Stimulated activated CD4-positive, alpha-beta T cell treated with anti-CD3 and anti-CD28 coated beads, Interleukin-1b, Interleukin-23, amount 100 ng/mL, for 48 hours (primary cell): ENCODE results near the gene DSCAML1.
A peak's percentile ranks its signal among the peaks of the same experiment; 100 is the strongest.

Source experiments
- DNase-seq: peaks from one replicate; pipeline ENCODE4 v3.0.0-alpha.2; 2020

DSCAML1 gene

GRCh38 chr11:117604336-117604995 is 192.6 kb downstream of the DSCAML1 start:
- DNase-seq: no peak

- no peak for DNase-seq
Observed at GRCh38 chr11:117603932-117604331, 193.1 kb downstream of the DSCAML1 start.

GRCh38 chr11:117601006-117601708 is 195.9 kb downstream of the DSCAML1 start:
- DNase-seq: no peak

- DNase-seq: no peak
Observed at GRCh38 chr11:117600234-117600783, 196.7 kb downstream of the DSCAML1 start.

GRCh38 chr11:117597071-117597470 is 199.9 kb downstream of the DSCAML1 start:
- peak; percentile 22 for DNase-seq

GRCh38 chr11:117595440-117595839 is 201.6 kb downstream of the DSCAML1 start:
- no peak for DNase-seq

- DNase-seq: no peak
Observed at GRCh38 chr11:117594721-117595120, 202.3 kb downstream of the DSCAML1 start.

- DNase-seq: no peak
Observed at GRCh38 chr11:117593065-117593464, 204.0 kb downstream of the DSCAML1 start.

- no peak for DNase-seq
Observed at GRCh38 chr11:117591316-117592039, 205.5 kb downstream of the DSCAML1 start.

- DNase-seq: no peak
Observed at GRCh38 chr11:117589063-117589462, 208.0 kb downstream of the DSCAML1 start.

GRCh38 chr11:117588166-117588810 is 208.7 kb downstream of the DSCAML1 start:
- DNase-seq: no peak

GRCh38 chr11:117587416-117587815 is 209.6 kb downstream of the DSCAML1 start:
- DNase-seq: no peak

- DNase-seq: no peak
Observed at GRCh38 chr11:117586392-117586791, 210.6 kb downstream of the DSCAML1 start.

- DNase-seq: no peak
Observed at GRCh38 chr11:117585631-117586030, 211.4 kb downstream of the DSCAML1 start.

GRCh38 chr11:117584056-117584830 is 212.8 kb downstream of the DSCAML1 start:
- DNase-seq: no peak

- DNase-seq: no peak
Observed at GRCh38 chr11:117583063-117583801, 213.8 kb downstream of the DSCAML1 start.

GRCh38 chr11:117582433-117582832 is 214.6 kb downstream of the DSCAML1 start:
- no peak for DNase-seq

GRCh38 chr11:117580866-117581265 is 216.2 kb downstream of the DSCAML1 start:
- no peak for DNase-seq

- no peak for DNase-seq
Observed at GRCh38 chr11:117579161-117579560, 217.9 kb downstream of the DSCAML1 start.

- no peak for DNase-seq
Observed at GRCh38 chr11:117575856-117576255, 221.2 kb downstream of the DSCAML1 start.

GRCh38 chr11:117574551-117574950 is 222.5 kb downstream of the DSCAML1 start:
- DNase-seq: no peak

GRCh38 chr11:117573326-117573725 is 223.7 kb downstream of the DSCAML1 start:
- DNase-seq: no peak
